Muscle of leg (tissue), 11 donors: ENCODE data around the gene CEP85L. TPM values are rescaled to one million over a fixed set of nuclear protein-coding genes. Genes with fewer than 3 reads are reported as not detected.

ENCODE experiments used
- DNase-seq: peaks from one replicate; pipeline ENCODE4 v3.0.0; 2013
- H3K27ac ChIP-seq: one replicate; pipeline ENCODE4 v1.5.1; 2013; ENCODE audit warnings: mild to moderate bottlenecking, low read length, control low read depth
- H3K27me3 ChIP-seq: one replicate; pipeline ENCODE4 v1.6.1; 2013; ENCODE audit warnings: low read length; ENCODE audit not compliant: control insufficient read depth, insufficient read depth
- H3K36me3 ChIP-seq: one replicate; pipeline ENCODE4 v1.6.1; 2013; ENCODE audit warnings: low read length; ENCODE audit not compliant: control insufficient read depth, insufficient read depth
- H3K4me1 ChIP-seq: one replicate; pipeline ENCODE4 v1.6.1; 2013; ENCODE audit warnings: low read length; ENCODE audit not compliant: control insufficient read depth, insufficient read depth
- H3K4me3 ChIP-seq: one replicate; pipeline ENCODE4 v1.5.1; 2013; ENCODE audit warnings: low read length, control low read depth
- H3K9me3 ChIP-seq: replicated peaks from 2 replicates; pipeline ENCODE4 v1.6.1; 2013; ENCODE audit warnings: low read depth, low read length; ENCODE audit not compliant: control insufficient read depth
- WGBS: methylation state at CpG from one replicate; pipeline ENCODE4 v1.1.5; 2013; ENCODE audit warnings: missing lambda C conversion rate; ENCODE audit not compliant: insufficient coverage; 5-methylcytosine and 5-hydroxymethylcytosine counted together
- polyA plus RNA-seq, 8 donors: library from polyadenylated mRNA; unstranded; fragments of 120-200 nt; gene quantifications; one replicate each; pipeline versions ENCODE4 v1.2.1 to v1.2.3, GENCODE V29; 2013; ENCODE audit warnings: inconsistent platforms in 1 of 8, low replicate concordance in 1 of 8; ENCODE audit not compliant: insufficient read length in 8 of 8, insufficient read depth in 1 of 8
- total RNA-seq: library from RNA; stranded (reverse); fragments of 120-200 nt; gene quantifications from one replicate; pipeline ENCODE4 v1.2.4, GENCODE V29; 2013

CEP85L gene
- total and polyA plus RNA-seq, 9 donors: 12.2 to 41.9 (median 14.7) TPM

DNA sequence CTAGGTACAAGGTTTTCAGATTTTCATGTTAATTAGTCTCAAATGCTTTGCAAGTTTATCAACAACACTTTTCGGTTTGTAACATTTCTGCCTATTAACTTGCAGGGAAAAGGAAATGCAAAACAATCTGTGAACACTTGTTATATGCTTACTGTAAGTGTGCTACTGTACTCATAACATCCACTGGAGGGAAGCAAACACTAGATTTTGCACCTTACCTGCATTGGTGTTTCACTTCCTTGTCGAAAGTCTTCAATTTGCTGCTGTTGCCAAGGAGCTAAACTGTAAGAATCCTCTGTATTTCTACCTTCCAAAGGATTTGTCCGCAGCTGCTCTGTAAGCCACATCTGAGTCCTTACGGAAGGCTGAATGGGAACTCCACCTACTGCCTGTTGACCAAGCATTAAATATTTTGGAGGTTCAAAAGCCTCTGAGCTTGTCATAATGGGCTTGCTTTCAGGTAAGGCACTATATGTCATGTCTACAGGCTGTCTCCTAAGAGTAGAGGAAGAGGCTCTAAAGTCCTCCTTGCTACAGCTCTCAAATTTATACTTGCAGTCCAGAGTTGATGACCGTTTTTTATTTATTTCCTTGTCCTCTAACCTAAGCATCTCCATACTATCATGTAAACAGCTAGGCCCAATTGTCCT is 86.0 kb downstream of the CEP85L start:
- peaks cover 10% of the 10 kb centered on the region for H3K36me3 ChIP-seq
- H3K9me3 ChIP-seq: no peaks in the 10 kb centered on the region
- WGBS: 78% methylated on average over 2 of the region's 5 CpGs
- no peak overlapping the region for H3K4me3 ChIP-seq
- H3K27me3 ChIP-seq: no peaks in the 10 kb centered on the region
- DNase-seq: peak; percentile 53
- no peaks in the 10 kb centered on the region for H3K4me1 ChIP-seq
- H3K27ac ChIP-seq: no peak overlapping the region

DNA sequence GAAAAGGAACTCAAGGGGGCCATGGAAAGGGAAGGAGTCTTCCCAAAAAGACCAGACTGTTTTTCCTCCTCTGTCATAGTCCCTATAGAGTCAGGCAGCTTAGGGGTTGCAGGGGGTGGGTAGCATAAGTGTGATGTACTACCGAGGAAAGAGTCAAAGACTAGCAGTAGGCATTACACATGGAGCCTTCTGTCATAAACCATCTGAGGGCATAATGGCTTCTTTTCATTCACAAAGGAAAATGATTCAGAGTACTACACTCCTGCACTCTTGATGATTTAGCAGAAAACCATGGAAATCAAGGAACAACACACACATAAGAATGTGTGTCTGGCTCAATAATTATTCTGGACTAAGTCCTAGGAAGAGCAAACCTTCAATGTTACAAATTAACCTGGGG is 88.4 kb downstream of the CEP85L start:
- no peak for DNase-seq
- WGBS: no CpG with 5 or more reads among the region's 1 CpG
- peaks cover 10% of the 10 kb centered on the region for H3K36me3 ChIP-seq
- H3K9me3 ChIP-seq: no peaks in the 10 kb centered on the region
- H3K4me1 ChIP-seq: no peaks in the 10 kb centered on the region
- no peak overlapping the region for H3K27ac ChIP-seq
- H3K27me3 ChIP-seq: no peaks in the 10 kb centered on the region
- no peak overlapping the region for H3K4me3 ChIP-seq

DNA sequence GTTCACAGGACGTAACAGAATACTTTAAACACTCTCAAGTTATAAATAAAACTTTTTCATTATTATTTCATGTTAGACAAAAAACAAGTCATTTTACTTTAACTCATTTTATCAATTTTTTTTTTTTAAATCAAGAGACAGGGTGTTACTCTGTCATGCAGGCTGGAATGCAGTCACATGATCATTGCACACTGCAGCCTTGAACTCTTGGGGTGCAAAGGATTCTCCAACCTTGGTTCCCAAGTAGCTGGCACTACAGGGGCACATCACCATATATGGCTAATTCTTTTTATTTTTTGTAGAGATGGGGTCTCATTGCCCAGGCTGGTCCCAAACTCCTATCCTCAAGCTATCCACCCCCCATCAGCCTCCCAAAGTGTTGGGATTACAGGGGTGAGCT is 89.1 kb downstream of the CEP85L start:
- Histone ChIP-seq H3K36me3 (peaks cover 10% of the 10 kb centered on the region), H3K27me3 (no peaks in the 10 kb centered on the region), H3K9me3 (no peaks in the 10 kb centered on the region), H3K4me3 (no peak overlapping the region), H3K27ac (no peak overlapping the region), H3K4me1 (no peaks in the 10 kb centered on the region)
- DNase-seq: no peak
- no CpG with 5 or more reads among the region's 1 CpG for WGBS

DNA sequence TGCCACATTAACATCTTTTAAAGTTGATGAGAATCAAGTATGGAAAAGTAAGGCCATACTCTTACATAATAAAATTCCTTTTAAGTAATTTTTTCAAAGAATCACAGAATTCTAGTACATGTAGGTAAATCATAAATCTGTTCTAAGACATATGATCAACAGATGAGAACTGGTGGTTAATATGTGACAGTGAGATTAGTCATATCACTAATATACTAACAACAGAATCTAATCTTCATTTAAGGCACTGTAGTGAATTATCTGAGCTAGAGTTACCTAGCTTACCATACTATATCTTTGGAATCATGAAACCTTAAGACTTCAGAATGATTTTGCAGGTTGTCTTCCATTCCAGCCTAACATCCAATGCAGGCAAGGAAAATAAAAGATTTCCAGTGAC is 91.7 kb downstream of the CEP85L start:
- Histone ChIP-seq H3K27me3 (no peaks in the 10 kb centered on the region), H3K4me3 (no peak overlapping the region), H3K9me3 (no peaks in the 10 kb centered on the region), H3K27ac (no peak overlapping the region), H3K4me1 (no peaks in the 10 kb centered on the region), H3K36me3 (peaks cover 6% of the 10 kb centered on the region)
- DNase-seq: no peak

DNA sequence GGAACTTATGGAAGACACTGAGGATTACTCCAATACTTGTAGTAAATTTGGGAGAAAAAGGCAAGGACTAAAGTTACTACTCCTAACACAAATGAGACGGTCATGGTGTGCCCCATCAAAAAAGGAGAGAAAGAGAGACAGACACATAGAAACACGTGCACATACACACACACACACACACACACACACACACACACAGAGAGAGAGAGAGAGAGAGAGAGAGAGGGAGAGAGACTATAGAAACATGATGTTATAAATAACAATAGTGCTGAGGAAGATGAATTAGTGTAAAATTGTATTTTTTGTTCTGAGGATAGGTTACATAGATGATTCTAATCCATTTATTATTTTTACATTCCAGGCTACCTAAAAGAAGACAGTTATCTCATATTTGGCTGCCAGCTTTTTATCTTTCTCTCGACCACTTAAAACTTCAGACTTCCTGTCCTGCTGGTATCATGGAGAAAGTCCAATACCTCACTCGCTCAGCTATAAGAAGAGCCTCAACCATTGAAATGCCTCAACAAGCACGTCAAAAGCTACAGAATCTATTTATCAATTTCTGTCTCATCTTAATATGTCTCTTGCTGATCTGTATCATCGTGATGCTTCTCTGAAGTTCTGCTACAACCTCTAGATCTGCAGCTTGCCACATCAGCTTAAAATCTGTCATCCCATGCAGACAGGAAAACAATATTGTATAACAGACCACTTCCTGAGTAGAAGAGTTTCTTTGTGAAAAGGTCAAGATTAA is 92.8 kb downstream of the CEP85L start:
- DNase-seq: no peak
- 67% methylated on average over 3 of the region's 6 CpGs for WGBS
- Histone ChIP-seq H3K27me3 (no peaks in the 10 kb centered on the region), H3K4me3 (no peak overlapping the region), H3K27ac (no peak overlapping the region), H3K36me3 (peaks cover 6% of the 10 kb centered on the region), H3K9me3 (no peaks in the 10 kb centered on the region), H3K4me1 (no peaks in the 10 kb centered on the region)

DNA sequence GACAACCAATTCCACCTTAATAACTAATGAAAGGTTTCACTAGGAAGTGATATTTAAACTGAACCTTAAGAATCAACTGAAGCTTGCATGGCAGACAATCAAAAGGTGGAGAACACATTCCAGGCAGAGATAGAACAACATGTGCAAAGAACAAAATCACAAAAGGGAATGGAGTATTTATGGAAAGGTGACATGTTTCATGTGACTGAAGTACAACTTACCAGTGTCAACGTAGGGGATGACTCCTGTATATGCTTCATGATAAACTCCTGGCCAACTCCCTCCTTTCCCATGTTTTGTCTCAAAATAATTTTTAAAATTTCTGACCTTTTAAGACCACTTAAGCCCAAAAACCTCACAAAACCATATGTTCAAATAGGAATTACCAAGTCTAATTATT is 96.7 kb downstream of the CEP85L start:
- no CpG with 5 or more reads among the region's 1 CpG for WGBS
- H3K27ac ChIP-seq: no peak overlapping the region
- H3K4me1 ChIP-seq: no peaks in the 10 kb centered on the region
- H3K27me3 ChIP-seq: no peaks in the 10 kb centered on the region
- H3K4me3 ChIP-seq: no peak overlapping the region
- no peaks in the 10 kb centered on the region for H3K9me3 ChIP-seq
- DNase-seq: no peak
- peaks cover 3% of the 10 kb centered on the region for H3K36me3 ChIP-seq

DNA sequence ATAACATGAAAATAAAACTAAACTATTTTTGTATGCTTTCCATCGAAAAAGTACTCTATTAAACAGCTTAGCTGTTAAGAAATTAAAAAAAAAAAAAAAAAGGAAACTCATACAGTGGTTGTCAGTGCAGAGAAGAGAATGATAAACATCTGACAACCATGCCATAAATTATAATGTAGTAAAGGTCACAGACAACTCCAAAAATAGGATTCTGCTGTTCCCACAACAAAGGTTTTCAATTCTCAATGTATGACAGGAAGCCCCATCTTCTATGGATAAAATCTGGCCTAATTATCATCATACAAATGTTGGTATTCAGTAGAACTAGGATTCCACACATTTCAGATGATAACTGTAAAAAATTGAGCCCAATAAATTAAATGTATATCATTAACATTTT is 98.3 kb downstream of the CEP85L start:
- Histone ChIP-seq H3K9me3 (no peaks in the 10 kb centered on the region), H3K27ac (no peak overlapping the region), H3K36me3 (peaks cover 3% of the 10 kb centered on the region), H3K27me3 (no peaks in the 10 kb centered on the region), H3K4me1 (no peaks in the 10 kb centered on the region), H3K4me3 (no peak overlapping the region)
- no peak for DNase-seq
- no CpG with 5 or more reads among the region's 1 CpG for WGBS

DNA sequence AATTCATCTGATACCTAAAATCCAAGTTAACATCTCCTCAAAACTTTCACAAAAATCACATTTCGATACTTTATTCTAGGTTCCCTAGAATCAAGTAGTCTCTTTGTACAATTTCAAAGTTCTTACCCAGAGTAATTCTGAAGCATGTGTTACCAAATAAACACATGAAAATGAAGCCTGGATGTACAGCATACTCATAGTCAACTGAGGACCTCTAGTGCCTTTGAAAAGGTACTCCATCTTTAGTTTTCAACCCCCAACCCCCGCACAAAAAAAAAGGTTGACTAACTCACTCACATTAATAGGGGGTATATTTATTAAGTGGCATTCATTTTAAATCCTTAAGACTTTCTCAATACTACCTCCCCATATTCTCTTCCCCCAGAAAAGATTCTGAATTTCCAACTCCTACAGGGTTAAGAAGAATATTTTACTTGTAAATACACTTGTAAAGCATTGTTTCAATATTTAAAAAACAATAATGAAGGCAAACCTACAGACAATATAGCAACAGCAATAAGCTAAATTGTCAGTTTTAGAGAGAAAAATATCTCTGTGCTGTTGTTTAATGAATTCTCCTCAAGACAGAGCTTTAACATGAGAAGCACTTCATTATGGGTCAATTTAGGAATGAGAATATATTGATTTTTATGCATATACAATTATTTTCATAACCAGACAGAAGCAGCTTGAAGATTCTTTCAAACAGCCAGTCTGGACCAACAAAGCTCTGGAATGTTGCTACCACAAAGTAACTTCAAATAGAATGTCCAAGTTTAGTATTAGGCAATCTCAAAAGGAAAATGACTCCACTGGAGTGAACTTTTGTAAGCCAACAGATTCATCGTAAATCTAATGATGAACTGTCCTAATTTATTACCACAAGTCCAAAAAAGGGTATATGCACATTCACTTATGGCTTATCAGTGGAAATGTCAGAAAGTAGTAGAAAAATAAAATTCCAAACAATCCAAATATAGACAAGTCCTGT is 100.0 kb downstream of the CEP85L start:
- DNase-seq: peak; percentile 62
- no peak overlapping the region for H3K4me3 ChIP-seq

DNA sequence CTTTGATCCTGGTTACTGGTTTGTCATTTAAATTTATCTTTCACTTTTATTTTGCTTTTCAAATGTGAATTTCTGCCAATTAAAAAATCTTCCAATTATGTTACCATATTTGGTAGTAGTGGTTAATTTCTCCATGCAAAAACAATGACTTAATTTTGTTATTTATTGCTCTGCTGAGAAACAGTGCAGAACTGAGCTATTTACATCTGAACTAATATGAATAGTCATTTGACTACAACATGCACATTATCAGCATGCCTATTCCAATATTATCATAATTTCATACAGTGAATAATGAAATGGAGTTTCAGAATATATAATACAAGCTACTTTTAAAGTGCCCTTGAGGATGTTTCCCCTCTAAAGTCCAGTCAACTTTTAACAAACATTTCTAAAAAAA is 102.8 kb downstream of the CEP85L start:
- H3K9me3 ChIP-seq: no peaks in the 10 kb centered on the region
- no peak overlapping the region for H3K27ac ChIP-seq
- H3K27me3 ChIP-seq: no peaks in the 10 kb centered on the region
- DNase-seq: no peak
- H3K4me3 ChIP-seq: no peak overlapping the region
- no peaks in the 10 kb centered on the region for H3K4me1 ChIP-seq
- H3K36me3 ChIP-seq: no peaks in the 10 kb centered on the region

More for the DNA sequence above, 100.0 kb downstream of the CEP85L start:
- H3K9me3 ChIP-seq: no peaks in the 10 kb centered on the region
- no peaks in the 10 kb centered on the region for H3K27me3 ChIP-seq
- no peaks in the 10 kb centered on the region for H3K4me1 ChIP-seq
- WGBS: 71% methylated on average over 1 of the region's 3 CpGs
- H3K36me3 ChIP-seq: peaks cover 3% of the 10 kb centered on the region
- no peak overlapping the region for H3K27ac ChIP-seq

DNA sequence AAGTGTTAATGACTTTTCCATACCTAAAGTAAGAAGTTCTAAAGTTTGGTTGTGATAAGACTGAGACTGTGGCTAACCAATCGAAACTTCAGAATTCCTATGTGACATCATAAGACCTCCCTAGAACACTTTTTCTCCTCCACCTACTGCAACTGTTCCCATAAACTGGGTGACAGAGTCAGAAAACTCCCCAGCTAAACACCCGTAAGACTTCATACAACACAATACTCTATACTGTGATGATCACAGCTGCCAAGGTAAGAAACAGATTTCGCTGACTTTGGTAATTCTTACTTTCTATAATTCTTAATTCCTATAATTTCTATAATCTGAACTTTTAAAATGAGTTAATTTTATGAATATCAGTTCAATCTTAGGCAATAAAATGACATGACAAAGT is 103.3 kb downstream of the CEP85L start, which contains the start of gene PLN:
PLN (plus strand) TSS at position 161 of the 400 bp plus-strand sequence. CDS start 10,626 bp downstream, outside the sequence.
- WGBS: no CpG with 5 or more reads among the region's 3 CpGs
- Histone ChIP-seq H3K4me3 (no peak within 1 kb of the TSS), H3K9me3 (no peaks in the 10 kb centered on the region), H3K36me3 (no peaks in the 10 kb centered on the region), H3K27ac (no peak within 1 kb of the TSS), H3K27me3 (no peaks in the 10 kb centered on the region), H3K4me1 (no peaks in the 10 kb centered on the region)
- no peak for DNase-seq
